Measurements from ENCODE around the gene MANBA. TPM values are rescaled to one million over a fixed set of nuclear protein-coding genes. Genes with fewer than 3 reads are reported as not detected.

The MANBA gene
- total RNA-seq, 4 donors from 2014 or later: 8.9 to 15.5 (median 12.6) TPM

DNA sequence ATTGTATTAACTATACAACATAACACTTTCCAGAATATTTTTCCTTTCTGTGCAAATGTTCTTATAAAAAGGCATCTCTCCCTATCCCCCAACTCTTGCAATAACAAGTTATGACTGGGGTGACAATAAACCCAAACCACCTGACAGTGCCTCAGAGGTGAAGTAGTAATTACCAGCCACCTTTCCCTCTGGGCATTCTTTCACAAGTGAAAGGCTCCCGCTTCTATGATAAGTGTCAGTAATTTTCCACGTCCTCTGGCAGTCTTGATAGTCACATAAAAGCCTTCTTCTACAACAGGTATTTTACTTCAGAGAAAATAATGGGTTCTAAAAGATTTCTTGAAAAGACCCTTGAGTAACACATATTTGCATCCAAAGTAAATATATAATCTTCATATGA is 82.7 kb downstream of the MANBA start:
- in situ Hi-C loops (cut with MboI; ENCODE audit: low sequenced_read_pairs in 4 of 4) (no loop called here), intact Hi-C loops (cut with DNase I; ENCODE audit: low total_unique reads) (no loop called here)
- no peak for ATAC-seq
- no peaks in the 10 kb centered on the region for H3K27me3 ChIP-seq
- no peak for DNase-seq
- TF ChIP-seq POLR2A (IDR thresholded peaks at IDR 0.05): no peak
- TF ChIP-seq, protein P1, sequence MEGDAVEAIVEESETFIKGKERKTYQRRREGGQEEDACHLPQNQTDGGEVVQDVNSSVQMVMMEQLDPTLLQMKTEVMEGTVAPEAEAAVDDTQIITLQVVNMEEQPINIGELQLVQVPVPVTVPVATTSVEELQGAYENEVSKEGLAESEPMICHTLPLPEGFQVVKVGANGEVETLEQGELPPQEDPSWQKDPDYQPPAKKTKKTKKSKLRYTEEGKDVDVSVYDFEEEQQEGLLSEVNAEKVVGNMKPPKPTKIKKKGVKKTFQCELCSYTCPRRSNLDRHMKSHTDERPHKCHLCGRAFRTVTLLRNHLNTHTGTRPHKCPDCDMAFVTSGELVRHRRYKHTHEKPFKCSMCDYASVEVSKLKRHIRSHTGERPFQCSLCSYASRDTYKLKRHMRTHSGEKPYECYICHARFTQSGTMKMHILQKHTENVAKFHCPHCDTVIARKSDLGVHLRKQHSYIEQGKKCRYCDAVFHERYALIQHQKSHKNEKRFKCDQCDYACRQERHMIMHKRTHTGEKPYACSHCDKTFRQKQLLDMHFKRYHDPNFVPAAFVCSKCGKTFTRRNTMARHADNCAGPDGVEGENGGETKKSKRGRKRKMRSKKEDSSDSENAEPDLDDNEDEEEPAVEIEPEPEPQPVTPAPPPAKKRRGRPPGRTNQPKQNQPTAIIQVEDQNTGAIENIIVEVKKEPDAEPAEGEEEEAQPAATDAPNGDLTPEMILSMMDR (IDR thresholded peaks at IDR 0.05 in 4 of 5, conservative IDR thresholded peaks at IDR 0.05 in 1 of 5): no peak
- H3K4me1 ChIP-seq: no peaks in the 10 kb centered on the region
- no peaks in the 10 kb centered on the region for H3K9me3 ChIP-seq
- H3K4me3 ChIP-seq: no peak overlapping the region
- no peak overlapping the region for H3K27ac ChIP-seq
- H3K36me3 ChIP-seq: no peaks in the 10 kb centered on the region

DNA sequence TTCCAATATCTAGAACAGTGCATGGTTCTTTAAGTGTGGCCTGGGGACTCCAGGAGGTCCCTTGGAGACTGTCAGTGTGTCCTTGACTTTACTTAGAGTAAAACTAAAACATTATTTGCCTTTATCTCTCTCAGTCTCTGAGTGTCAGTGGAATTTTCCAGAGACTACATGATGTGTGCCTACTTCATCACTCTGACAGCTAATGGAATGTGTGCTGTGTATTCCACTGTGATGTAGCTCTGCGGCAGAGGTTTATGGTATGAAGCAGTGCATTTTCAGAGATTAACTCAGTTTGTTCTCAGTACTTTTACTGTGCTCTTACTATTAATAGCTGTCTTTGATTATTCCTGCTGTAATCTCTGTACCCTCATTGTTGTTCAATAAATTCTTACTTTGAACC is 85.6 kb downstream of the MANBA start:
- Histone ChIP-seq H3K4me1 (no peaks in the 10 kb centered on the region), H3K27me3 (no peaks in the 10 kb centered on the region), H3K4me3 (no peak overlapping the region), H3K9me3 (no peaks in the 10 kb centered on the region), H3K36me3 (peaks cover 0 to 4% of the 10 kb centered on the region in 2 donors), H3K27ac (no peak overlapping the region)
- intact Hi-C loops (cut with DNase I; ENCODE audit: low total_unique reads) (no loop called here), in situ Hi-C loops (cut with MboI; ENCODE audit: low sequenced_read_pairs in 4 of 4) (no loop called here)
- no peak for ATAC-seq
- TF ChIP-seq, protein P1 (IDR thresholded peaks at IDR 0.05 in 4 of 5, conservative IDR thresholded peaks at IDR 0.05 in 1 of 5): no peak
- TF ChIP-seq POLR2A (IDR thresholded peaks at IDR 0.05): no peak
- no peak for DNase-seq

DNA sequence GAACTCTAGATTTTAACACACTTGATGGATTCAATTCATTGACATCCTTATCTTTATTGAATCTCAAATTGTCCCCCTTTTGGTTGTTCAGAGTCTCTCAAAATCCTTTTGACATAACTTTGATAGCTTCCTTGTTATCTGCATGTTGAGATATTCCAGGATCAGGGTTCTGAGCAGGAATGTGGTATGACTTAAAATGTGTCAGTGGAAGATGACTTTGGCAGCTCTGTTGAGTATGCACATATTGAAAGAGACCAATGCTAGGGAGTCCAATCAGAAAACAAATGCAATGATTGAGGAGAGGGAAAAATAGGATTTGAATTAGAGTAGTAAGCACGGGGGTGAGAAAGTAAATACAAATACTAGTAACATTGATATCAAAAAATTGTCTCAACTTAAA is 93.8 kb downstream of the MANBA start:
- no peak for ATAC-seq
- peaks cover 0 to 19% of the 10 kb centered on the region in 2 donors for H3K36me3 ChIP-seq
- H3K4me3 ChIP-seq: no peak overlapping the region

DNA sequence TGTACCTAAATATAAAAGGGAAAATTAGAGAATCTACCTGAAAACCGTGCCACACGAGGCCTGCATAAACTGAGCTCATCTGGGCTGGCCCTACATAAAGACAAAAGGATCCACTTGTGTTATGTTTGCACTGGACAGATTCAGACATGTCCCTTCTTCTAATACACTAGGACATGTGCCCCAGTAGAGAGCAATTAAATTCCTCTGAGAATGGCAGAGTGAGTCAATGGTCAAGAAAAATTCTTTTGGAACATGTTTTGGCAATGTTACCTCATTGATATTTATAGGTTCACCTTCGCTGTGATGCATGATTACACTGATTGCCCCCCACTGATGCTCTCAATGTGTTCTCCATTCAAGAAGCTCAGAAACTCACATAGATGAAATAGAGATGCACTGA is 95.2 kb downstream of the MANBA start:
- intact Hi-C loops (cut with DNase I; ENCODE audit: low total_unique reads): no loop called here
- peaks cover 0 to 18% of the 10 kb centered on the region in 2 donors for H3K36me3 ChIP-seq
- no peaks in the 10 kb centered on the region for H3K27me3 ChIP-seq
- H3K4me1 ChIP-seq: no peaks in the 10 kb centered on the region
- H3K27ac ChIP-seq: no peak overlapping the region
- in situ Hi-C loops (cut with MboI; ENCODE audit: low sequenced_read_pairs in 4 of 4): no loop called here
- ATAC-seq (no peak), DNase-seq (no peak)
- H3K9me3 ChIP-seq: no peaks in the 10 kb centered on the region
- no peak for TF ChIP-seq POLR2A (IDR thresholded peaks at IDR 0.05)
- TF ChIP-seq, protein P1 (IDR thresholded peaks at IDR 0.05 in 4 of 5, conservative IDR thresholded peaks at IDR 0.05 in 1 of 5): no peak
- no peak overlapping the region for H3K4me3 ChIP-seq

More for the DNA sequence above, 93.8 kb downstream of the MANBA start:
- Histone ChIP-seq H3K27me3 (no peaks in the 10 kb centered on the region), H3K4me1 (no peaks in the 10 kb centered on the region), H3K27ac (no peak overlapping the region), H3K9me3 (no peaks in the 10 kb centered on the region)
- intact Hi-C loops (cut with DNase I; ENCODE audit: low total_unique reads) (no loop called here), in situ Hi-C loops (cut with MboI; ENCODE audit: low sequenced_read_pairs in 4 of 4) (no loop called here)
- no peak for DNase-seq
- no peak for TF ChIP-seq POLR2A (IDR thresholded peaks at IDR 0.05)
- TF ChIP-seq, protein P1 (IDR thresholded peaks at IDR 0.05 in 4 of 5, conservative IDR thresholded peaks at IDR 0.05 in 1 of 5): no peak

DNA sequence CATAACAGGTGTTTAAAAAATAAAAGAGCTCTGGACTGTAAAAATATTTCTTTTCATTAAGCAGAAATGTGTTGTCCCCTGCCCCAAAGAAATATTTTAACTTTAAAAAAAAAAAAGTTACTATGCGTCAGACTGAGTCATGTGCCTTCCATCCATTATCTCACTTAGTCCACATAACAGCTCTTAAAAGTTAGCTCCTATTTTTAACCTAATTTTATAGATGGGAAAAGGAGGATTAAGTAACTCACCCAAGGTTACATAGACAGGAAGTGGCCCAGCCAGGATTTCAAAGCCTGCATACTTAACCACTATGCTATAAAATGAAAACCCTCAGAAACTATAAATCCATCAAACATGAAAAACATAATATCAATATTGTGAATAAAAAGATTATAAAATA is 97.7 kb downstream of the MANBA start:
- DNase-seq: no peak
- no peaks in the 10 kb centered on the region for H3K9me3 ChIP-seq
- H3K4me3 ChIP-seq: no peak overlapping the region
- H3K4me1 ChIP-seq: no peaks in the 10 kb centered on the region
- in situ Hi-C loops (cut with MboI; ENCODE audit: low sequenced_read_pairs in 4 of 4) (no loop called here), intact Hi-C loops (cut with DNase I; ENCODE audit: low total_unique reads) (no loop called here)
- no peak for ATAC-seq
- H3K27ac ChIP-seq: no peak overlapping the region
- TF ChIP-seq, protein P1 (IDR thresholded peaks at IDR 0.05 in 4 of 5, conservative IDR thresholded peaks at IDR 0.05 in 1 of 5): no peak
- TF ChIP-seq POLR2A (IDR thresholded peaks at IDR 0.05): no peak
- no peaks in the 10 kb centered on the region for H3K27me3 ChIP-seq
- H3K36me3 ChIP-seq: peaks cover 0 to 16% of the 10 kb centered on the region in 2 donors
